DMS 273 treated with DMSO at 0.1 percent for 48 hours (cell line): ENCODE measurements around the gene DCPS.
A peak's percentile ranks its signal among the peaks of the same experiment; 100 is the strongest.
"Not testable (repeated sequence)": the region's sequence is repeated elsewhere in the genome, so short reads cannot be mapped to it uniquely, and the experiment has no call there.

Experiments
- DNase-seq: peaks from one replicate; lab custom pipeline; 2025; lab: John Stamatoyannopoulos, UW

Gene DCPS

GRCh38 chr11:126288237-126288636 is 15.6 kb upstream of the DCPS start:
- no peak for DNase-seq

DNA sequence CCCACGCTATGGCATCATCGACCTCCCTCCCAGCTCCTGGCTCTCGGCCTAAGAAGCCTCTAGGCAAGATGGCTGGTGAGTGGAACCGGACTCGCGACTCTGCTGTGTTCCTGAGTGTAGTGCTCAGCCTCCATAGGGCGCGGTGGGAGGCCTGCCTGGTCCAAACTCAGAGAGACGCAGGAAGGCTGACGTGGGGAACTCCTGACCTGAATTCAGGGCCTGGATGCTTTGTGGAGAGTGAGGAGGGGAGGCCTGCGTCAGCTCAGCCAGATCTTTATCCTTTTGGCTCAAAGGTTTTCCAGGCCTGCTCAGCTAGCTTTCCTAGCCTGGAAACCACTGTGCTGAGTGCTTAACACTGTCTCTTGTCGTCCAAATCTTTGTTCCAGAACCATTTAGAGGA is 13.0 kb upstream of the DCPS start:
- no peak for DNase-seq

DNA sequence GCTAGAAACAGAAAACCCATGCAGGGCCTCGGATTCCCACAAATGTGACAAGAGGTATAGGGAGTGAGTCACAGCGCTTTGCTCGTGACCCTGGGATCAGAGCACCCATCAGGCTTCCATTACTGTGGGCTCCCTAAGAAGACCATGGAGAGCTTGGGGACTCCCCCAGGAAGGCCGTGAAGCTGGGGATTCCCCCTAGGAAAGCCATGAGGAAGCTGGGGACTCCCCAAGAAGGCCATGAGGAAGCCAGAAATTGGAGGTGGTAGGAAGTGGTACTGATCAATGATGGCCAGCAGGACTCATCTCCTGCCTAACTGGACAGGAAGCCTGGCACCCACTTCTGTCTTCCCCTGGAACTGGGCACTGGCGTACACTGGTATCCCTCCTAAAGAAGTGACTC is 10.1 kb upstream of the DCPS start:
- DNase-seq = no peak

GRCh38 chr11:126297004-126297403 is 6.9 kb upstream of the DCPS start:
- DNase-seq = no peak

DNA sequence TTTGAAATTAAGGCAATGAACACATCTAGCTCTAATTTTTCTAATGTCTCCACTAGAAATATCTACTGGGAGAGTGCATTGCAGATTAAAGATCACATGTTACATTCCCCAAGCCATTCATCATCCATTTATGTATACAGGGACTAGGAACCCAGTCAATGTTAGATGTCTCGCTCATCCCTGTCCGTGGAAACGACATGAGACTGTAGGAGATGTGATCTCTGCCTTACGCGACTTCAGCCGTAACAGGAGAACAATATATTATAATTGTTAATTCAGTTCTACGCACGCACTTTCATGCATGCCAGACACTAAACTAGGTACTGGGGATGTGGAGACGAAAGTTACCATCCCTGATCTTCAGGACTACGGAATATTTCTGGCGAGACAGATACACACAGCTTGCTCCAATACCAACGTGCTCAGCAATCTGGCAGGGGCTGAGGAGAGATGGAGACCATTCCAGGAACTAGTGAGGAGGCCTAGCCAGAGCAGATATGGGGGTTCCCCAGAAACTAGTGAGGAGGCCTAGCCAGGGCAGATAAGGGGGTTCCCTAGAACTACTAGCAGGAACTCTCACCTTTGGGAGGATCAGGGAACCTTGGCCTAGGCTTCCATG is 706 bp downstream of the DCPS start:
- DNase-seq = no peak

- DNase-seq = no peak
These were observed 1.8 kb downstream of the DCPS start for GRCh38 chr11:126305699-126306098.

DNA sequence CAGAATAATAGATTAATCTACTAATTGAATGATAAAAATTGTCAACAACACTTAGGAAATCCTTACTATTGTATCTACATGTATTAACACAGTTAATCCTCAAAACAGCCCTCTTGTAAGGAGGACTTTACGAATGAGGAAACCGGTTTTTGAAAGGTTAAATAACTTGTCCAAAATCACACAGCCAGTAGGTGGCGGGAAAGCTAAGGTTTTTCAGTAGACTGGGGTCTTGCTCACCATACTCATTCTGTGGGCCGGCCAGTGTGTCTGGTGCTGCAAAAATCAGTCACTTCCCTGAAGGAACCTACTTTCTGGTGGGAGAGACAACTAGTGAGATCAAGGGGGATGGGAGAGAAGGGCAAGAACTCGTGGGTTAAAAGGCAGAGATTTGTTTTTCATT is 3.8 kb downstream of the DCPS start:
- DNase-seq = no peak

DNA sequence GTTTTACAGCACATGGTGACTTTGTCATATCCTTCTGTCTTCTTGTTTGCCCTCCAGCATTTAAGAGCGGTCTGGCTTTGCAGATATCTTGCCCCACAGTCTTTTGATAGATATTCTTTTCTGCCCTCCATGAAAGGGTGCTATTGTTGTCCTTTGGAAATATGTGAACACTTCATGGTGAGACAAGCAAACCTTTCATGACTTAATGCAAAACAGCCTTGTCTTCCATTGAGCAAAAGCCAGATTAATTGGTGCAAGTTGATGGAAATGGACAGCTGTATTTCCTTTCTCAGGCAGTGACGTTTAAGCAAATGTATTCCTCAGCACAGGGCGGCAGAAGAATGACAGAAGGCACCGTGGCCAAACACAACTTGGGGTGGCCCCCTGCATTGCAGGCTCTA is 4.4 kb downstream of the DCPS start:
- DNase-seq = no peak

DNA sequence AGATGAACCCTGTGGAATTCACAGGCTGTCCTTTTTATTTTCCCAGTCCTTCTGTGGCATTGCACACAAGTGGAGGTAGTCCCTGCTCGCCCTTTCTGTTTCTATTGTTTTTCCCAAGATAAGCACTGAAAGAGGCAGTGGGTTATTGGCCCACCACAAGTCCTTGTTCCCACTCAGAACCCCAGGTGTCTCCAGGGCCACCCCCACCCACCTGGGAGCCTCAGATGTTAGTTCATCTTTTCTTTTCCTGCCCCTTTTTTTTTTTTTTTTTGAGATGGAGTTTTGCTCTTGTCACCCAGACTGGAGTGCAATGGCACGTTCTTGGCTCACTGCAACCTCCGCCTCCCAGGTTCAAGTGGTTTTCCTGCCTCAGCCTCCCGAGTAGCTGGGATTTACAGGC is 4.9 kb downstream of the DCPS start:
- not testable (repeated sequence) for DNase-seq

GRCh38 chr11:126310200-126310991 is 6.5 kb downstream of the DCPS start:
- no peak for DNase-seq

DNA sequence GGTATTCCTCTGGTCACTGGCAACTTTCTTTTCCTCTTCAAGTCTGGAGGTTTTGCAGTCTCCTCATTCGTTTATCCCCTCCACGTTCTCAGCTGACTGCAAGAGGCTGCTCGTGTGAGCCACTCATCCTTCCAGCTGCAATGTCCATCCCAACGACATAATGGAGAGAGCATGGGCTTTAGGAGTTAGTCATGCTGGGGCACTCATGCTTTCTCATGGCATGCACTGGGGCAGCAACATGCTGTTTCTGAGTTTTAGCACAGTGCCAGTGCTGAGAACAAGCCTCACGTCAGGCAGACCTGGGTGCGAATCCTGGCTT is 7.1 kb downstream of the DCPS start:
- no peak for DNase-seq

- no peak for DNase-seq
These were observed 7.8 kb downstream of the DCPS start for GRCh38 chr11:126311401-126312291.

DNA sequence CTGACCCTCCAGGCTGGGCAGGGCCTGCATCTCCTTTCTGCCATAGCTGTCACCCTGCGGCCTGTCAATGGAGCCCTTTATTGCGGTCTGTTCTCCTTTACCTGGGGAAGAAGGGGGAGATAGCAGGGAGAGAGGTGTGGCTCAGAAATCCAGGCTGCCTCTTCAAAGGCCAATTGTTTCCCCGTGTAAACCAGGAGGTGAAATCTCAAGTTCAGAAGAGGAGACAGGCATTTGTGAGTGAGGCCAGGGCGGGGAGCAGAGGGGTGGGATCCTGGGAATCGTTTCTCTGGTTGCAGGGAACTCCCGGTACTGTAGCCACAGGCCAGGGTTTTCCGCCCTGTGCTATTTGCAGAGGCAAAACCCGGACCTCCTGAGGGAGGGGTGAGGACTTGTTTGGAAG is 9.1 kb downstream of the DCPS start:
- DNase-seq = no peak

- DNase-seq = no peak
These were observed 10.0 kb downstream of the DCPS start for GRCh38 chr11:126313826-126314225.

DNA sequence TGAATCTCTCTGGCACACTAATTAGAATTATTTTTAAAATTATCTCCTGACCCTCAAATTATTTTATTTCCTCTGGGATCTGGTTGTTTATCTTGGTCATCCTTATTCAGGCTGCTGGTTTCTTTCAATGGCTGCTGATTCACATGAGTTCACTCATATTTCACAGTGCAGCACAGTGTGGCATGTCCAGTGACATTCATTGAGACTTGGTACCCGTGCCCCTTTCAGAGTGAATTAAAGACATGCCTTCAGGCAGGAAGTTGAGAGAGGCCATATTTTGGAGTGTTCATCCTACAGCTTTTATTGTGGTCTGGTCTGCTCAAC is 13.5 kb downstream of the DCPS start:
- DNase-seq = no peak

GRCh38 chr11:126317756-126318573 is 14.1 kb downstream of the DCPS start:
- no peak for DNase-seq

- peak; percentile 47 for DNase-seq
These were observed 14.9 kb downstream of the DCPS start for GRCh38 chr11:126318574-126319373.

DNA sequence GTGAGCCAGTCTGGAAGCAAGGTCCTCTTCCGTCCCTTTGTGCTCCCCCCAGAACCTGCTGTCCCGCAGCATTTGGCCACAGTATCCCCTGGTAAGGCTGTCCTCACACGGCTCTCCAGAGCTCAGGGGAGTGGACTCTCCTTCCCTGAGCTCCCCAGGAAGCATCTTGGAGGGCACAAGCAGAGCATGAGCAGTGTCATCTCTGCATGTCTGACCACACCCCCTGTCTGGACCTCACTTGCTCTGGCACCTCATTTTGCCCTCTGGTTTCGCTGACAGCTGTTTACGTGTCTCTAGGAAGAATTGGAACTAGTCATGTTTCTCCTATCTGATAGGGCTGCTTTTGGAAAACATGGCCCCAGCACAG is 15.5 kb downstream of the DCPS start:
- DNase-seq = no peak

GRCh38 chr11:126322996-126323395 is 19.1 kb downstream of the DCPS start:
- no peak for DNase-seq

- DNase-seq = no peak
These were observed 23.6 kb downstream of the DCPS start for GRCh38 chr11:126327281-126328000.

GRCh38 chr11:126328001-126328390 is 24.1 kb downstream of the DCPS start:
- DNase-seq = no peak
